GM12872 (cell line): ENCODE results near the gene CLEC4M.

Experiments used
- CTCF ChIP-seq: IDR thresholded peaks from 3 replicates; pipeline ENCODE4 v1.5.1; 2011; ENCODE audit warnings: low read depth, mild to moderate bottlenecking, low read length, moderate library complexity; ENCODE audit not compliant: insufficient read depth

Gene CLEC4M

GRCh38 chr19:7762719-7763293, at the start of gene CLEC4M:
Gene CLEC4M, plus strand, starts transcription at chr19:7763243. Its CDS starts 24 bp downstream, at chr19:7763267.
- no peak for TF ChIP-seq CTCF

GRCh38 chr19:7715671-7716070, 47.4 kb upstream of the CLEC4M start:
- TF ChIP-seq CTCF = no peak

DNA sequence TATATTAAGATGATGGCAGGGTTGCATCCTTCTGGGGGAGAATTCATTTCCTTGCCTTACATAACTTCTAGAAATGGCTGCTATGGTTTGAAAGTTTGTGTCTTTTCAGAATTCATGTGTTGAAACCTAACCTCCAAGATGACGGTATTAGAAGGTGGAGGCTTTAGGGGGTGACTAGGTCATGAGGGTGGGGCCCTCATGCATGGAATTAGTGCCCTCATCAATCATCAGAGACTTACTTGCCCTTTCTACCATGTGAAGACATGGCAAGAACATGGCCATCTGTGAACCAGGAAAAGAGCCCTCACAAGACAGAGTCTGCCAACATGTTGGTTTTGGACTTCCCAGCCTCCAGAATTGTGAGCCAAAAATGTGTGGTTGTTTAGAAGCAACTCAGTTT, 46.3 kb upstream of the CLEC4M start:
- TF ChIP-seq CTCF = no peak

DNA sequence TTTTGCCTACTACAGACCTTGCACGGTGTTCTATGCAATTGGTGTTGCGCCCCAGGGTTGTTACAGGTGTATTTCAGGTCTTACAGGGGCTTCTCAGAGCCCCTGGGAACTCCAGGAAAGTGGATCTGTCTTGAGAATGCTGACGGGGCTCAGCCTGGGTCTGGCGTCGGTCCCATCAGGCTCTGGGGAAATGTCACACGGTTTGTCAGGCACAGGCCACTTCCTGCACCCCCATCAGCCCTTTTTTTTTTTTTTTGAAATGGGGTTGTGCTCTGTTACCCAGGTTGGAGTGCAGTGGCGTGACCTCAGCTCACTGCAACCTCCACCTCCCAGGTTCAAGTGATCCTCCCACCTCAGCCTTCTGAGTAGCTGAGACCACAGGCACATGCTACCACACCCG, 44.4 kb upstream of the CLEC4M start:
- TF ChIP-seq CTCF = no peak

- TF ChIP-seq CTCF = no peak
These were observed 42.7 kb upstream of the CLEC4M start for GRCh38 chr19:7720351-7720750.

DNA sequence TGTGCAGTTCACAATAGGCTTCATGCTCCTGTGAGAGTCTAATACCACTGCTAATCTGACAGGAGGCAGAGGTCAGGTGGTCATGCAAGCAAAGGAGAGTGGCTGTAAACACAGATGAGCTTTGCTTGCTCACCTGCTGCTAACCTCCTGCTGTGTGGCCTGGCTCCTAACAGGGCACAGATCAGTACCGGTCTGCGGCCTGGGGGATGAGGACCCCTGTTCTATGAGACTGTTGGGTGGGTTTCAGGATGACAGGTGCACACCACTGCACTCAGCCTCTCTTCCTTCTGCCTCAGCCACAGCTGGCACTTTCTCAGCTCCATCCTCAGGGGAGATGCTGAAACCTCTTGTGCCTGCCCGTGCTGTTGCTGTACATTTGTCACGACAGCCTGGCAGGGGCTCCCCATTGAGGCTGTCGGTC, 40.8 kb upstream of the CLEC4M start:
- no peak for TF ChIP-seq CTCF

GRCh38 chr19:7725791-7726190, 37.3 kb upstream of the CLEC4M start:
- TF ChIP-seq CTCF = no peak
